Measurements from ENCODE around the gene SOCS4.
"Not testable (repeated sequence)": the region's sequence is repeated elsewhere in the genome, so short reads cannot be mapped to it uniquely, and the experiment has no call there.

SOCS4 gene

DNA sequence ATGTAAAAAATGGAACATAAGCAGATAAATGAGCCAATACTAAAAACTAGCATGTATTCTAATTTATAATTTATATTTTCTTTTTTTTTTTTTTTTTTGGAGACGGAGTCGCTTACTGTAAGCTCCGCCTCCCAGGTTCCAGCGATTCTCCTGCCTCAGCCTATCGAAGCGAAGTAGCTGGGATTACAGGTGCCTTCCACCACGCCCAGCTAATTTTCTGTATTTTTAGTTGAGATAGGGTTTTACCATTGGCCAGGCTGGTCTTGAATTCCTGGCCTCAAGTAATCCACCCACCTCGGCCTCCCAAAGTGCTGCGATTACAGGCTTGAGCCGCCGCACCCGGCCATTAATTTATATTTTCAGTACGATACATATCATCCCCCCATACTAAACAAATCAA, 27.1 kb downstream of the SOCS4 start:
- Histone ChIP-seq H3K4me1 (ENCODE audit: low read length) (peaks cover 14% of the 10 kb centered on the region), H3K9me3 (ENCODE audit: insufficient read depth, low read length) (no peaks in the 10 kb centered on the region), H3K27ac (ENCODE audit: low read length) (no peak overlapping the region), H3K27me3 (ENCODE audit: low read depth, low read length) (no peaks in the 10 kb centered on the region), H4K20me1 (ENCODE audit: insufficient read depth, low read length) (peaks cover 58% of the 10 kb centered on the region), H3K79me2 (ENCODE audit: low read length) (peaks cover 76% of the 10 kb centered on the region), H3K4me3 (ENCODE audit: low read length) (no peak overlapping the region), H3K9ac (ENCODE audit: low read length) (no peak overlapping the region), H2AFZ (ENCODE audit: low read depth, low read length) (no peak overlapping the region), H3K36me3 (replicated peaks; ENCODE audit: low read depth, low read length) (peaks cover 26% of the 10 kb centered on the region), H3K4me2 (ENCODE audit: low read length) (no peak overlapping the region)
- no peak for TF ChIP-seq EZH2phosphoT487 (IDR thresholded peaks at IDR 0.05; ENCODE audit: low read depth)
- TF ChIP-seq, protein P1, sequence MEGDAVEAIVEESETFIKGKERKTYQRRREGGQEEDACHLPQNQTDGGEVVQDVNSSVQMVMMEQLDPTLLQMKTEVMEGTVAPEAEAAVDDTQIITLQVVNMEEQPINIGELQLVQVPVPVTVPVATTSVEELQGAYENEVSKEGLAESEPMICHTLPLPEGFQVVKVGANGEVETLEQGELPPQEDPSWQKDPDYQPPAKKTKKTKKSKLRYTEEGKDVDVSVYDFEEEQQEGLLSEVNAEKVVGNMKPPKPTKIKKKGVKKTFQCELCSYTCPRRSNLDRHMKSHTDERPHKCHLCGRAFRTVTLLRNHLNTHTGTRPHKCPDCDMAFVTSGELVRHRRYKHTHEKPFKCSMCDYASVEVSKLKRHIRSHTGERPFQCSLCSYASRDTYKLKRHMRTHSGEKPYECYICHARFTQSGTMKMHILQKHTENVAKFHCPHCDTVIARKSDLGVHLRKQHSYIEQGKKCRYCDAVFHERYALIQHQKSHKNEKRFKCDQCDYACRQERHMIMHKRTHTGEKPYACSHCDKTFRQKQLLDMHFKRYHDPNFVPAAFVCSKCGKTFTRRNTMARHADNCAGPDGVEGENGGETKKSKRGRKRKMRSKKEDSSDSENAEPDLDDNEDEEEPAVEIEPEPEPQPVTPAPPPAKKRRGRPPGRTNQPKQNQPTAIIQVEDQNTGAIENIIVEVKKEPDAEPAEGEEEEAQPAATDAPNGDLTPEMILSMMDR (IDR thresholded peaks at IDR 0.05; ENCODE audit: low read depth, low read length) = no peak

DNA sequence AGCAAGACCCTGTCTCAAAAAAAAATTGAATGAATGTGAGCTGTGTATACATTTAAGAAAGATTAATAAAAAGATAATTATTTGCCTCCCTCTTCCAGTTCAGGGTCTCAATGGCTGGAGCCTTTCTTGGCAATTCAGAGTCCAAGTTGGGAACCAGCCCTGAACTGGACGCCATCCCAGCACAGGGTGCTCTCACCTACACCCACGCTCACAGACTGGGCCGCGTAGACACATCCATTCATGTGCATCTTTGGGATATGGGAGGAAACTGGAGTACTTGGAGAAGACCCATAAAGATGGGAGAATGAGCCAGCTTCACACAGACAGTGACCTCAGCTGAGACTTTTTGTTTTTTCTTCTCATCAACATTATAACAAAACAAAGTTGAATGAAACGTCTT, 30.9 kb downstream of the SOCS4 start:
- Histone ChIP-seq H2AFZ (ENCODE audit: low read depth, low read length) (no peak overlapping the region), H3K9me3 (ENCODE audit: insufficient read depth, low read length) (no peaks in the 10 kb centered on the region), H3K4me1 (ENCODE audit: low read length) (peaks cover 6% of the 10 kb centered on the region), H3K4me3 (ENCODE audit: low read length) (no peak overlapping the region), H4K20me1 (ENCODE audit: insufficient read depth, low read length) (peaks cover 81% of the 10 kb centered on the region), H3K9ac (ENCODE audit: low read length) (no peak overlapping the region), H3K4me2 (ENCODE audit: low read length) (no peak overlapping the region), H3K36me3 (replicated peaks; ENCODE audit: low read depth, low read length) (peaks cover 46% of the 10 kb centered on the region), H3K27me3 (ENCODE audit: low read depth, low read length) (no peaks in the 10 kb centered on the region), H3K27ac (ENCODE audit: low read length) (no peak overlapping the region), H3K79me2 (ENCODE audit: low read length) (peaks cover 98% of the 10 kb centered on the region)
- TF ChIP-seq, protein P1 (IDR thresholded peaks at IDR 0.05; ENCODE audit: low read depth, low read length) = no peak
- TF ChIP-seq EZH2phosphoT487 (IDR thresholded peaks at IDR 0.05; ENCODE audit: low read depth) = no peak

DNA sequence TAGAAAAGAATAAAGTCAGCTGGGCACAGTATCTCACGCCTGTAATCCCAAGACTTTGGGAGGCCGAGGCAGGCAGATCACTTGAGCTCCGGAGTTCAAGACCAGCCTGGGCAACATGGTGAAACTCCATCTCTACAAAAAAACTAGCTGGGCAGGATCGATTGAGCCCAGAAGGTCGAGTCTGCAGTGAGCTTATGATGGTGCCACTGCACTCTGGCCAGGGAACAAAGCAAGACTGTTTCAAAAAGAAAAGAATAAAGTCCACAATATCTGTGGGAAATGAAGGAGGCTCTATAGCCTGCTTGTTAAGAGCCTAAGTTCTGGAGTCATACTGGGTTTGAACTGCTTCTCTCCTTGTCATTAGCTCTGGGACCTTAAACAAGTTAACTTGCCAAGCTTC, 32.3 kb downstream of the SOCS4 start:
- Histone ChIP-seq H3K36me3 (replicated peaks; ENCODE audit: low read depth, low read length) (peaks cover 44% of the 10 kb centered on the region), H3K79me2 (ENCODE audit: low read length) (peaks cover 84% of the 10 kb centered on the region)

DNA sequence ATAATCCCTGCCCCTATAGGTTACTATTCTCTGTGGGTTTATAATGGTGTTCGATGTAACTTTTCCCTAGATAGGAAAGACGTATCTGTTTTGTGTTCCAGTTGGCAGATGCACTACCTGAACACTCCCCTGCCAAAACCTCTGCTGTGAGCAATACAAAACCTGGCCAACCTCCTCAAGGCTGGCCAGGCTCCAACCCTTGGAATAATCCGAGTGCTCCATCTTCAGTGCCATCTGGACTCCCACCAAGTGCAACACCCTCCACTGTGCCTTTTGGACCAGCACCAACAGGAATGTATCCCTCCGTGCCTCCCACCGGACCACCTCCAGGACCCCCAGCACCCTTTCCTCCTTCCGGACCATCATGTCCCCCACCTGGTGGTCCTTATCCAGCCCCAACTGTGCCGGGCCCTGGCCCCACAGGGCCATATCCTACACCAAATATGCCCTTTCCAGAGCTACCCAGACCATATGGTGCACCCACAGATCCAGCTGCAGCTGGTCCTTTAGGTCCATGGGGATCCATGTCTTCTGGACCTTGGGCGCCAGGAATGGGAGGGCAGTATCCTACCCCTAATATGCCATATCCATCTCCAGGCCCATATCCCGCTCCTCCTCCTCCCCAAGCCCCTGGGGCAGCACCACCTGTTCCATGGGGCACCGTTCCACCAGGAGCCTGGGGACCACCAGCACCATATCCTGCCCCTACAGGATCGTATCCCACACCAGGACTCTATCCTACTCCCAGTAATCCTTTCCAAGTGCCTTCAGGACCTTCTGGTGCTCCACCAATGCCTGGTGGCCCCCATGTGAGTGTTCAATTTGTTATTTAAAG, 35.7 kb downstream of the SOCS4 start:
- Histone ChIP-seq H3K27me3 (ENCODE audit: low read depth, low read length) (no peaks in the 10 kb centered on the region), H3K27ac (ENCODE audit: low read length) (no peak overlapping the region), H3K9me3 (ENCODE audit: insufficient read depth, low read length) (no peaks in the 10 kb centered on the region), H3K36me3 (replicated peaks; ENCODE audit: low read depth, low read length) (peaks cover 45% of the 10 kb centered on the region), H3K9ac (ENCODE audit: low read length) (no peak overlapping the region), H3K79me2 (ENCODE audit: low read length) (peaks cover 52% of the 10 kb centered on the region), H2AFZ (ENCODE audit: low read depth, low read length) (no peak overlapping the region), H3K4me2 (ENCODE audit: low read length) (no peak overlapping the region), H3K4me3 (ENCODE audit: low read length) (no peak overlapping the region), H4K20me1 (ENCODE audit: insufficient read depth, low read length) (peaks cover 45% of the 10 kb centered on the region), H3K4me1 (ENCODE audit: low read length) (peaks cover 22% of the 10 kb centered on the region)
- no peak for TF ChIP-seq EZH2phosphoT487 (IDR thresholded peaks at IDR 0.05; ENCODE audit: low read depth)

More for the DNA sequence above, 32.3 kb downstream of the SOCS4 start:
- H3K27me3 ChIP-seq (ENCODE audit: low read depth, low read length) = no peaks in the 10 kb centered on the region
- no peaks in the 10 kb centered on the region for H3K9me3 ChIP-seq (ENCODE audit: insufficient read depth, low read length)
- H2AFZ ChIP-seq (ENCODE audit: low read depth, low read length) = no peak overlapping the region
- H4K20me1 ChIP-seq (ENCODE audit: insufficient read depth, low read length) = peaks cover 72% of the 10 kb centered on the region
- H3K9ac ChIP-seq (ENCODE audit: low read length) = no peak overlapping the region
- TF ChIP-seq, protein P1 (IDR thresholded peaks at IDR 0.05; ENCODE audit: low read depth, low read length) = no peak
- no peak overlapping the region for H3K27ac ChIP-seq (ENCODE audit: low read length)
- H3K4me1 ChIP-seq (ENCODE audit: low read length) = 0 out of 2 replicates have a peak, but pooled peaks cover under 1% of the 10 kb centered on the region
- no peak overlapping the region for H3K4me2 ChIP-seq (ENCODE audit: low read length)
- no peak overlapping the region for H3K4me3 ChIP-seq (ENCODE audit: low read length)

DNA sequence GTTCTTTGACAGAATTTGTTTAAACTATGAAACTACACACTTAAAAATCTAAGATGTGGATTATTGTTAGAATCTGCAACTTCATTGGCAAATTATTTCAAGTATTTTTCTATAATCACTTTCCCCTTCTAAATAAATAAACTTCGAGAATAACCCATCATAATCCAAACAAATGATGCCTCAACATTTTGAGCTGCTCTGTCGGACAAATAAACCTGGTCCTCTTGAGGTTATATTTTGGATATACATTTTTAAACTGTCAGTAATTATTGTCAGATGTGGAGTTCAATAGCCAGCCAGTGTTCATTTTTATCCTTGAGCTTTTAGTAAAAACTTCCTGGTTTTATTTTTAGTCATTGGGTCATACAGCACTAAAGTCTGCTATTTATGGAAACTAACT, 37.9 kb downstream of the SOCS4 start:
- H3K9me3 ChIP-seq (ENCODE audit: insufficient read depth, low read length); H3K4me3 ChIP-seq (ENCODE audit: low read length); H3K27me3 ChIP-seq (ENCODE audit: low read depth, low read length); H3K4me2 ChIP-seq (ENCODE audit: low read length); H2AFZ ChIP-seq (ENCODE audit: low read depth, low read length); H3K27ac ChIP-seq (ENCODE audit: low read length); H3K9ac ChIP-seq (ENCODE audit: low read length): not testable (repeated sequence)
- Histone ChIP-seq H3K79me2 (ENCODE audit: low read length) (peaks cover 31% of the 10 kb centered on the region), H4K20me1 (ENCODE audit: insufficient read depth, low read length) (peaks cover 31% of the 10 kb centered on the region), H3K36me3 (replicated peaks; ENCODE audit: low read depth, low read length) (peaks cover 43% of the 10 kb centered on the region), H3K4me1 (ENCODE audit: low read length) (peaks cover 22% of the 10 kb centered on the region)

Measured in OCI-LY3 (cell line).